Stimulated activated CD8-positive, alpha-beta memory T cell treated with anti-CD3 and anti-CD28 coated beads, Interleukin-7, amount 100 ng/mL, for 48 hours (primary cell): Measurements from ENCODE around the gene SMC6.

Experiments used
- DNase-seq, 2 donors: peaks; one replicate each; pipeline ENCODE4 v3.0.0-alpha.2; 2020; ENCODE audit warnings: low read depth in 1 of 2; ENCODE audit errors: extremely low read depth in 1 of 2

The SMC6 gene

DNA sequence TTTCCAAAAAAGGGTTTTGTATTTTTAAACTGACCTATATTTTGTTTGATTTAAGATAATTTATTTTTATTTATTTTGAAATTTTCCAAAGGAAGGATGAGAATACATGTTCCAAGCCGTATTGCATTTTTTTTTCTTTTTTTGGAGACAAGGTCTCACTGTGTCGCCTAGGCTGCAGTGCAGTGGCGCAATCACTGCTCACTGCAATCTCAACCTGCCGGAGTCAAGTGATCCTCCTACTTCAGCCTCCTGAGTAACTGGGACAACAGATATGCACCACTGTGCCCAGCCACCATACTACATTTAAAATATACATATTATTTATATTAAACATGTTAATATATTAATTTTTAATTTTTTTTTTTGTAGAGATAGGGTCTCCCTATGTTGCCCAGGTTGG, 15.3 kb upstream of the SMC6 start:
- no peak for DNase-seq

DNA sequence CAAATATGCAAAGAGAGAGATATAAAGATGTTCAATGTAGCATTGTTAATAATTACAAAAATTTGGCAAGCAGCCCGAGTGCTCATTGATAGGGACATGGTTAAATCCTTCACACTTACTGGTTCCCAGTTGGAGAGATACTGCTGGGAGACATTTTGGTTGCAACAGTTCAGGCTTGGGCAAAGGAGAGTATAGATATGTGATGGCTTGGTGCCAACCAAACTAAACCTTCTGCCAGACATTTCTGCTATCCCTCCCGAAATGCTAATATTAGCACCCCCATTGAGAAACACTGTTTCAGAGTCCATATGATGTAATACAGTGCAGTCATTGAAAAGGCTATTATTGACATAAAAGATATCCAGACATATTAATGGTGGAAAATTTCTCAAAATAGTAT, 11.8 kb upstream of the SMC6 start:
- no peak for DNase-seq

- no peak for DNase-seq
Measured at GRCh38 chr2:17763641-17764333, 10.2 kb upstream of the SMC6 start.

GRCh38 chr2:17762451-17762850, 8.8 kb upstream of the SMC6 start:
- DNase-seq: no peak

DNA sequence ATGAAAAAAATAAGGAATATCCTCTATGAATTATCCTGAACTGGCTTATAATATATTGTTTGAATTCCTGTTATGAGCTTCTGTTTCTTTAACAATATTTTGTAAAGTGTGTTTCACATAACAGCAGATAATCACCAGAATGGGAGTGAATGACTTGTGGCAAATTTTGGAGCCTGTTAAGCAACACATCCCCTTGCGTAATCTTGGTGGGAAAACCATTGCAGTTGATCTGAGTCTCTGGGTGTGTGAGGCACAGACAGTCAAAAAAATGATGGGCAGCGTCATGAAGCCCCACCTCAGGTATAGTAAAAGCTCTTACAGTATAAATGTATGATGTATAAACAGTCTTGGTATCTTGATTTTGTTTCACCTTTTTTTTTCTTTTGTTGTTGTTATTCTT, 6.2 kb upstream of the SMC6 start:
- no peak for DNase-seq

GRCh38 chr2:17758118-17758517, 4.5 kb upstream of the SMC6 start:
- no peak for DNase-seq

DNA sequence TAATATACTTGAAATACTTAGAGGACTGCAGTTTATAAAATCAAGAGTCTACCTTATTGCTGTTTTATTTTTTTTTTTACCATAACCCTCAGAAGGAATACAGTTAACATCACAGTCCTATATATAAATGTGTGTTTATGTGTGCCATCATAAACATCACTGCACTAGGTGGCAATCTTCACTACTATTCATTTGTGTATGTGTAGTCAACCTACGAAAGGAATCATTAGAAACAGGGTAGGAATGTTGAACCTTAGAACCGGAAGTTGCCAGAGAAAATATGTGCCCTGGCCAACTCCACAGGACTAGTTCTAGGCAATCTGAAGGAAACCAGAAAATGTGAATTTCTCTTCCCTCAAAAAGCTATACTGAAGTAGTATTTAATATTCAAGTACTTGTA, 3.7 kb upstream of the SMC6 start:
- DNase-seq: no peak

DNA sequence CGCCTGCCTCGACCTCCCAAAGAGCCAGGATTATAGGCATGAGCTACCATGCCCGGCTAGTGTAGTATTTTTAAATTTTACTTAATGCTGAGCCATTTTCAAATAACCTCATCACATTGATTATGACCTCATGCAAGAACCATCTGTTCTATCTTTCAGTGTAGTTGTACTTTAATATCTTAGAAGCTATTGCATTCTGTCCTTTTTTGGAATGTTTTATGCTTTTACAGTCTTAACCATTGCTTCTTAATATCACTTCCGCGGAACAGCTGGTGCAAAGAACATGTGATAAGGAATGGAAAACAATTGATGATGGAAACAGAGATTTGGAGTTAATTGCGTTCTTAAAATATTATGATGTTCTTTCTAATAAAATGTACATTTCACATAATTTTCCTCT, 3.1 kb upstream of the SMC6 start:
- no peak for DNase-seq

DNA sequence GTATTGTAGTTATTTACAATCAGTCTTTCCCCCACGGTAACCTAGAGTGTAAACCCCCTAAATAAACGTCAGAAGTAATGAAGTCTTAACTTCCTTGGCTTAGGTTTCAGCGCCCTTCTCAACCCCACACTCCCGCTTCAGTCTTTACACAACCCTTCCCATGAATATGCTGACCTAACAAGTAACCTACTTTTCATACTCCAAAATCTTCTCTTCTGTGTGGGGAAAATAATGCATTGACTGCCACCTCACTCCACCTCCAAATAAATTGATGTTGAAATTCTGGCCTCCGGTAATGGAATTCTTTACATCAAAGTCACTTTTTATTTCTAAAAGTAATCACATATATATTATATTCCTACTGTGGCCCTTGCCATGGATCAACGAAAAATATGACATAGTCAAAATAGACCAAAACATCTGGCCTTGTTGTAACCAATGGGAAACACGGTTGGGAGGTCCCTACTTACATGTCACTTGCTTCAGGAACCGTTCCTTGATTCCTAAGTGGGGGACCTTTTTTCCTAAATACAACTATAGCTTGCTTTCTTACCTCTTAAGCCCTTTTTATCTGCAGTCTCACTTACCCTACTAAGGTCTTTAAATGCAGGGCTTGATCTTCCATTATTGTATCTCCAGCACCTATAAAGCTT, 1.3 kb upstream of the SMC6 start:
- DNase-seq: no peak

DNA sequence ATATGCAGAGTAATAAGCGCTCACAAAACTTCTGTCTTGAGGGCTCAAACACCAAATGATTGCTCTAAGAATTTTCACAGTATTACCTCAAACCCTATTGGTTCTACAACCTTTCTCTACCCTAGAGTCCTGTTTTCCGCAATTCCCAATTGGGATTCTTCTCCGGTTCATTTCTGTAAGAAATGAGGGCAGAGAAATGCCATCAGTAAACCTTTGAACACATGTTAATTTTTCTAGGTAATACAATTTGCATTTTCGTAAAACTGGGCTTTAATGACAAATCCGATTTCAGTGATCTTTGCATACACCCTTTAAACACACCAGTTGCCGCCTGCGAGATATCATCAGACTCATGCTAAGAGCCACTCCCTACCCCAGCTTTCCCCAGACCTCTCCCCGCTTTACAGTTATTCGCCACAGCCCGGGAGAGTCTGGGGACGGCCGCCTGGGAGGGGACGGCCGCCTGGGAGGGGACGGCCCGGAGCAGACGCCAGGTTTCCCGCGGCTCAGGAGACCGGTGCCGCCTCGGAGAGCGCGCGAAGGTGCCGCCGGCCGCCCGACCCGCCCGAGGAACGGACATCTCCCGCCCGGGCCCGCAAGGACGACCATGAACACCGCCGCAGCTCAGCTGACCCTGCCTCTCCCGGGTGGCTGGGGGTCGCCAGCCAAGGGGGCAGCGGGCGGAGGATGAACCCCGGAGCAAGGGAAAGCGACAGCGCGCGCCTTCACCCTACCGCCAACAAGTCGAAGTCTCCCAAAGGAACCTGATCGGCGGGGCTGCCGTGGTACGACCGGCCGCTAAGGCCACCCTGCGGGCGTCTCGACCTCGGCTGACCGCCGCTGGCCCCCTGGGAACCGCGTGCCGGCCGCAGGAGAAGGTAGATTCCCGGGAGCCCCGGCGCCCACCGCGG, 463 bp downstream of the SMC6 start:
- peak in 1 of 2 donors; percentile 14 for DNase-seq

DNA sequence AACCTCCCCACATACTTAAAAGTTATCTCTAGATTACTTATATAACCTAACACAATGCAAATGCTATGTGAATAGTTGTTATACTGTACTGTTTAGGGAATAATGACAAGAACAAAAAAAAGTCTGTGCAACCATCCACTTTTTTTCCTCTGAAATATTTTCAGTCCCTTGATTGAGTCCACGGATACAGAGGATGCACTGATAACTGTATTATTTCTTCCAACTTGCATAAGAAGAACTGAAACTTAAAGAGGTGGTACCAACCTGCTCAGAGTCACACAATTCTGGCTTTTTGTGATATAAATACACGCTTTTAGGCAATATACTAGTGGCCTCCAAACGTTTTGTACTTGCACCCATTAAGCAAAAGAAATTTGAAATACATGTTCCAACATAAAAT, 1.4 kb downstream of the SMC6 start:
- DNase-seq: no peak

DNA sequence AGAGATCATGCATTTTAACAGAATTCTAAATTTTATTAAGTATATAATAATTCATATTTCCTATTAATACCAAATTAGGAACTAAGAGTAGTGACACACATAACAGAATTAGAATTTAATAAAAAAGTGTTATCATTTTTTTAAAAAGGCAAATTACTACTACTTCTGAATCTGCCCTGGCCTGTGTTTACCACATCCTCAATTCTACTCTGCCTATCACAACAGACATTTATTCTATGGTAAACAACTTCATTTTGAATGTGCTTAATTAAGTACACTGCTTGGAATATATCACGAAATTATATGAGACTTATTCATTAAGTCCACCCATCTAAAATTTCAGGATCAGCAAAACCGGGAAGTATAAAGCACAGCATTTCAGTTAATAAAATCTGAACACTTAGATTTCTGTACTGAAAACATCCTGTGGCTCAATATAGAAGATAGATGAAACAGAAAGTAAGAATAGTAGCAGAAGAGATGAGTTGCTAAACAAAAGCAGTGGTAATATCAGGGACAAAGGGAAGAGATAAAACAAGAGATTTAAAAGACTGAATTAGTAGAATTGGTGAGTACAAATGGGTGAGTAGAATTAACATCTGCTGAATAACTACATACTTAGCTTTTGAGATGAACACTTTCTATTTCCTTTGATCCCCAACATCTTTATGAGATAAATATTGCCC, 3.7 kb downstream of the SMC6 start:
- no peak for DNase-seq

DNA sequence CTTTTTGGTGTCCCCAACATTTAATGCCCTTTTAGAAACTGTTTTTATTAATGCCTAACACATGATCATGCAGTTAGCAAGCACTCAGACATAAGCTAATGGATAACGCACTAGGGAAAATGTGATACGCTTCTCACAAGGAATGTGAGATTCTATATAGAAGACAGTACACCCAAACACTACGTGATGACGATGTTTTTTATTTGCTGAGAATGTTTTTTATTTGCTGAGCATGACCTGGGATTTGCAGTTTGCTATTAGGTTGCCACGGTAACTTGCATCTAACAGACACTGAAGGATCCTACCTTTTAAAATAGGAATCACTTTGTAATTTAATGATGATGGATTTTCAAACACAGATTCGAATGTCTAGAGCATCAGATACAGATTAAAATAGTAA, 4.9 kb downstream of the SMC6 start:
- no peak for DNase-seq

GRCh38 chr2:17747684-17748452, 5.7 kb downstream of the SMC6 start:
- DNase-seq: no peak

DNA sequence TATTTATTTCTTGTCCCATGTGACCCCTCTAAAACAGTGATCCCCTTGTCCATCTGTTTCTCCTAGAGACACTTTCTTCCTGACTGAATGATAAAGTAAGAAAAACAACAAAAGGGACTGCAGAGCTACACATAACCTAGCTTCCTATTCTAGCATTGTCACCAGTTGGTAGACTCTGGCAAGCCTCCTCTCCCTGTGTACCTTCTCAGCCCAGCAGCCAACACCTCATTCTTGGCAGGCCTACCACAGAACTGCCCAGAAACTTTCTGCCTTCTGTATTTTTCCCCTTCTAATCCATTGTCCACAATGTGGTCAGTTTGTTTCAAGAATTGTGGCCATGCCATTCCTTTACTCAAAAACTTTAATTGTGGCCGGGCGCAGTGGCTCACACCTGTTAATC, 13.4 kb downstream of the SMC6 start:
- no peak for DNase-seq

- DNase-seq: no peak
Measured at GRCh38 chr2:17736989-17737388, 16.6 kb downstream of the SMC6 start.

GRCh38 chr2:17735864-17736263, 17.7 kb downstream of the SMC6 start:
- no peak for DNase-seq

GRCh38 chr2:17733599-17733998, 20.0 kb downstream of the SMC6 start:
- DNase-seq: no peak

GRCh38 chr2:17729880-17730279, 23.7 kb downstream of the SMC6 start:
- no peak for DNase-seq

- no peak for DNase-seq
Measured at GRCh38 chr2:17728210-17728609, 25.4 kb downstream of the SMC6 start.
